ENCODE results near the gene ANKRD40CL. TPM values are rescaled to one million over a fixed set of nuclear protein-coding genes. Genes with fewer than 3 reads are reported as not detected.

Gene ANKRD40CL
- total and polyA plus RNA-seq, 9 donors: not detected

DNA sequence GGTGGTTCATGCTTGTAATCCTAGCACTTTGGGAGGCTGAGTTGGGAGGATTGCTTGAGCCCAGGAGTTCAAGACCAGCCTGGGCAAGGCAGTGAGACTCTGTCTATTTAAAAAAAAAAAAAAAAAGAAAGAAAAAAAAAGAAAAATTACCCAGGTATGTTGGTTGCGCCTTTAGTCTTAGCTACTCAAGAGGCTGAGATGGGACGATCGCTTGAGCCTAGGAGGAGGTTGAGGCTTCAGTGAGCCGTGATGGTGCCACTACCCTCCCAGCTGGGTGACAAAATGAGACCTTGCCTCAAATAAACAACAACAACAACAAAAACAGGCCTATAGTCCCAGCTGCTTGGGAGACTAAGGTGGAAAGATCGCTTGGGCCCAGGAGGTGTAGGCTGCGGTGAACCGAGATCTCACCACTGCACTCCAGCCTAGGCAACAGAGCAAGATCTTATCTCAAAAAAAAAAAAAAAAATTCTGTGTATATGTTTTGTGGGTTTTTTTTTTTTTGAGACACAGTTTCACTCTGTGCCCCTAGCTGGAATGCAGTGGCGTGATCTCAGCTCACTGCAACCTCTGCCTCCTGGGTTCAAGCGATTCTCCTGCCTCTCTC lies 12.5 kb upstream of the ANKRD40CL start:
- Histone ChIP-seq H3K27me3 (no peaks in the 10 kb centered on the region), H3K36me3 (no peaks in the 10 kb centered on the region), H3K9me3 (no peaks in the 10 kb centered on the region), H3K4me1 (ENCODE audit: insufficient read depth) (no peaks in the 10 kb centered on the region), H3K4me3 (no peak overlapping the region), H3K27ac (no peak overlapping the region)
- 92 to 97% (median 95%) methylated on average over 9 of the region's 9 CpGs for WGBS, 3 donors
- intact Hi-C loops (cut with DNase I): loop anchor here in 2 of 4 donors (5.0 to 10.0 kb wide), 3 partner anchors 175 to 235 kb away; partner anchors contain the start of gene SPATA20 (in 1 of the 2)
- no peak for DNase-seq
- TF ChIP-seq EP300 (IDR thresholded peaks at IDR 0.05) (no peak), CTCF (IDR thresholded peaks at IDR 0.05) (no peak), POLR2A (IDR thresholded peaks at IDR 0.05) (no peak)

- H3K27ac ChIP-seq: no peak overlapping the region
- 59 to 72% (median 63%) methylated on average over 4 of the region's 4 CpGs for WGBS, 3 donors
- H3K9me3 ChIP-seq: no peaks in the 10 kb centered on the region
- no peaks in the 10 kb centered on the region for H3K27me3 ChIP-seq
- H3K4me3 ChIP-seq: no peak overlapping the region
- no peak for TF ChIP-seq EP300 (IDR thresholded peaks at IDR 0.05)
- no peak for TF ChIP-seq POLR2A (IDR thresholded peaks at IDR 0.05)
- no peak for TF ChIP-seq CTCF (IDR thresholded peaks at IDR 0.05)
- DNase-seq: no peak
- H3K4me1 ChIP-seq (ENCODE audit: insufficient read depth): no peaks in the 10 kb centered on the region
- intact Hi-C loops (cut with DNase I): no loop called here
- H3K36me3 ChIP-seq: no peaks in the 10 kb centered on the region
These were observed 11.7 kb upstream of the ANKRD40CL start for GRCh38 chr17:50778988-50779387.

GRCh38 chr17:50778471-50778870 lies 11.2 kb upstream of the ANKRD40CL start:
- Histone ChIP-seq H3K4me3 (no peak overlapping the region), H3K36me3 (no peaks in the 10 kb centered on the region), H3K4me1 (ENCODE audit: insufficient read depth) (no peaks in the 10 kb centered on the region), H3K27me3 (no peaks in the 10 kb centered on the region), H3K27ac (no peak overlapping the region), H3K9me3 (no peaks in the 10 kb centered on the region)
- intact Hi-C loops (cut with DNase I): no loop called here
- TF ChIP-seq EP300 (IDR thresholded peaks at IDR 0.05): no peak
- no peak for TF ChIP-seq CTCF (IDR thresholded peaks at IDR 0.05)
- WGBS, 3 donors: 74 to 87% (median 76%) methylated on average over 8 of the region's 8 CpGs
- no peak for DNase-seq

- Histone ChIP-seq H3K9me3 (no peaks in the 10 kb centered on the region), H3K4me3 (no peak overlapping the region), H3K36me3 (no peaks in the 10 kb centered on the region), H3K4me1 (ENCODE audit: insufficient read depth) (no peaks in the 10 kb centered on the region), H3K27me3 (no peaks in the 10 kb centered on the region), H3K27ac (no peak overlapping the region)
- intact Hi-C loops (cut with DNase I): no loop called here
- DNase-seq: peak in 1 of 5 donors; percentile 1
- 78 to 91% (median 83%) methylated on average over 3 of the region's 3 CpGs for WGBS, 3 donors
- TF ChIP-seq EP300 (IDR thresholded peaks at IDR 0.05) (no peak), POLR2A (IDR thresholded peaks at IDR 0.05) (no peak), CTCF (IDR thresholded peaks at IDR 0.05) (no peak)
These were observed 8.6 kb upstream of the ANKRD40CL start for GRCh38 chr17:50775926-50776325.

Measured in ovary (tissue), 9 donors.